Neuronal stem cell (in vitro differentiated cells): ENCODE measurements around the gene FAM83B.

Experiments used
- DNase-seq: peaks from one replicate; pipeline ENCODE4 v3.0.0-alpha.2; 2013; ENCODE audit warnings: low spot score
- H2AFZ ChIP-seq: one replicate; pipeline ENCODE4 v1.6.1; 2013; ENCODE audit warnings: mild to moderate bottlenecking, low read length, inconsistent platforms
- H2AK5ac ChIP-seq: 2 replicates; pipeline ENCODE4 v1.6.1; 2013; ENCODE audit warnings: low read depth, mild to moderate bottlenecking, inconsistent platforms, low read length, moderate library complexity, mixed read lengths
- H2BK120ac ChIP-seq: 2 replicates; pipeline ENCODE4 v1.6.1; 2013; ENCODE audit warnings: low read depth, mild to moderate bottlenecking, inconsistent platforms, low read length, moderate library complexity, mixed read lengths
- H2BK12ac ChIP-seq: one replicate; pipeline ENCODE4 v1.6.1; 2013; ENCODE audit warnings: low read length, inconsistent platforms
- H2BK15ac ChIP-seq: 2 replicates; pipeline ENCODE4 v1.6.1; 2013; ENCODE audit warnings: mild to moderate bottlenecking, low read length, inconsistent platforms, mixed read lengths
- H2BK5ac ChIP-seq: one replicate; pipeline ENCODE4 v1.6.1; 2013; ENCODE audit warnings: inconsistent platforms, mild to moderate bottlenecking, low read length, moderate library complexity
- H3K14ac ChIP-seq: one replicate; pipeline ENCODE4 v1.6.1; 2013; ENCODE audit warnings: low read length, inconsistent platforms
- H3K18ac ChIP-seq: 2 replicates; pipeline ENCODE4 v1.6.1; 2013; ENCODE audit warnings: low read length, inconsistent platforms
- H3K23ac ChIP-seq: 2 replicates; pipeline ENCODE4 v1.6.1; 2013; ENCODE audit warnings: low read depth, mild to moderate bottlenecking, mixed read lengths, low read length, inconsistent platforms; ENCODE audit not compliant: poor library complexity
- H3K27ac ChIP-seq: replicated peaks from 3 replicates; pipeline ENCODE4 v1.5.1; 2013; ENCODE audit warnings: low read length, inconsistent platforms
- H3K27me3 ChIP-seq, 3 experiments: 2 replicates each; pipeline ENCODE4 v1.6.1; 2013; ENCODE audit warnings: low read length in 3 of 3, mild to moderate bottlenecking in 2 of 3, inconsistent platforms in 1 of 3, low read depth in 1 of 3, mixed read lengths in 1 of 3, moderate library complexity in 1 of 3; ENCODE audit not compliant: control insufficient read depth in 3 of 3, insufficient read depth in 3 of 3
- H3K36me3 ChIP-seq, 2 donors: replicated peaks in 1 of 2; 2 replicates each; pipeline ENCODE4 v1.6.1; 2013; ENCODE audit warnings: low read length in 2 of 2; ENCODE audit not compliant: control insufficient read depth in 2 of 2, insufficient read depth in 2 of 2
- H3K4ac ChIP-seq: 2 replicates; pipeline ENCODE4 v1.6.1; 2013; ENCODE audit warnings: inconsistent platforms, mild to moderate bottlenecking, low read length, moderate library complexity
- H3K4me1 ChIP-seq, 2 donors: 1 replicate in 1 of 2; 2 replicates in 1 of 2; pipeline ENCODE4 v1.6.1; 2013; ENCODE audit warnings: low read length in 2 of 2, low read depth in 1 of 2; ENCODE audit not compliant: control insufficient read depth in 2 of 2, insufficient read depth in 1 of 2
- H3K4me2 ChIP-seq: one replicate; pipeline ENCODE4 v1.6.1; 2013; ENCODE audit warnings: mild to moderate bottlenecking, low read length, inconsistent platforms; ENCODE audit not compliant: insufficient read depth, poor library complexity, severe bottlenecking
- H3K4me3 ChIP-seq, 2 donors: 2 replicates each; pipeline ENCODE4 v1.5.1; 2013; ENCODE audit warnings: low read length in 2 of 2, mild to moderate bottlenecking in 2 of 2, inconsistent platforms in 1 of 2, moderate library complexity in 1 of 2
- H3K79me1 ChIP-seq: one replicate; pipeline ENCODE4 v1.6.1; 2013; ENCODE audit warnings: low read depth, mild to moderate bottlenecking, inconsistent platforms, low read length, moderate library complexity
- H3K9ac ChIP-seq: one replicate; pipeline ENCODE4 v1.6.1; 2013; ENCODE audit warnings: mild to moderate bottlenecking, low read depth, low read length, inconsistent platforms; ENCODE audit not compliant: poor library complexity
- H3K9me3 ChIP-seq, 2 donors: replicated peaks in 1 of 2; 2 replicates each; pipeline versions ENCODE3 to v1.6.1; 2013; ENCODE audit warnings: low read length in 2 of 2, mild to moderate bottlenecking in 2 of 2, inconsistent platforms in 1 of 2, low read depth in 1 of 2, mixed read lengths in 1 of 2, moderate library complexity in 1 of 2; ENCODE audit not compliant: control insufficient read depth in 2 of 2, insufficient read depth in 1 of 2
- H4K8ac ChIP-seq: one replicate; pipeline ENCODE4 v1.6.1; 2013; ENCODE audit warnings: low read depth, mild to moderate bottlenecking, inconsistent platforms, low read length, moderate library complexity
- H4K91ac ChIP-seq: one replicate; pipeline ENCODE4 v1.6.1; 2013; ENCODE audit warnings: low read length, low read depth, mild to moderate bottlenecking, inconsistent platforms; ENCODE audit not compliant: poor library complexity
- WGBS, 2 donors: extraction: QIAGEN DNeasy Blood & Tissue Kit; methylation state at CpG; one replicate each; pipeline ENCODE4 v1.1.7; 2013; ENCODE audit warnings: missing lambda C conversion rate in 2 of 2, mixed read lengths in 1 of 2; ENCODE audit not compliant: insufficient read length in 2 of 2, insufficient replicate concordance in 1 of 2; ENCODE audit errors: extremely low coverage in 2 of 2; 5-methylcytosine and 5-hydroxymethylcytosine counted together

Gene FAM83B

DNA sequence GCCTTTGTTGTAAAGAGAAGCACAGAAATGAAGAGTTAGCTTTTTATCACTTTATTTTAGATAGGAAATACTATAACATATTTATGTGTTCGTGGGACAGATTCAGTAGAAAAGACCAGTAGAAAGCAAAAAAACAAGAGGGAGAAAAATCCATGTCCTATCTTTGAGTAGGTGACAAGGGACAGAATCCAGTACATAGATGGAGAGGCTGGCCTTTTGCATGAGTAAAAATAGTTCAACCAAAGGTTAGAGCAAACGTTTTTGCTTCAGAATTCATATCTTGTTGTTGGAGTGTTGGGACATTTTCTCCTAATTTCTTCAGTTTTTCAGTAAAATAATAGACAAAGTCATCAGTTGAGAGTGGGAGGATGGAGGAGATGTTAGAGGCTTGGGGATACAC lies 19.6 kb upstream of the FAM83B start:
- no peak overlapping the region for H2AFZ ChIP-seq
- H3K23ac ChIP-seq: no peak overlapping the region
- H2BK15ac ChIP-seq: no peak overlapping the region
- H3K4ac ChIP-seq: no peak overlapping the region
- no peaks in the 10 kb centered on the region for H3K79me1 ChIP-seq
- H2BK12ac ChIP-seq: no peak overlapping the region
- H2AK5ac ChIP-seq: no peak overlapping the region
- no peaks in the 10 kb centered on the region for H3K36me3 ChIP-seq
- no peak overlapping the region for H3K18ac ChIP-seq
- WGBS, 2 donors: no CpG with 5 or more reads among the region's 2 CpGs
- no peak overlapping the region for H3K27ac ChIP-seq
- no peaks in the 10 kb centered on the region for H3K9me3 ChIP-seq
- H2BK120ac ChIP-seq: no peak overlapping the region
- H4K91ac ChIP-seq: no peak overlapping the region
- H3K4me3 ChIP-seq: no peak overlapping the region
- H3K9ac ChIP-seq: no peak overlapping the region
- no peak overlapping the region for H4K8ac ChIP-seq
- no peak overlapping the region for H3K14ac ChIP-seq
- no peaks in the 10 kb centered on the region for H3K27me3 ChIP-seq
- H2BK5ac ChIP-seq: no peak overlapping the region
- H3K4me1 ChIP-seq: no peaks in the 10 kb centered on the region
- DNase-seq: no peak
- H3K4me2 ChIP-seq: no peak overlapping the region

DNA sequence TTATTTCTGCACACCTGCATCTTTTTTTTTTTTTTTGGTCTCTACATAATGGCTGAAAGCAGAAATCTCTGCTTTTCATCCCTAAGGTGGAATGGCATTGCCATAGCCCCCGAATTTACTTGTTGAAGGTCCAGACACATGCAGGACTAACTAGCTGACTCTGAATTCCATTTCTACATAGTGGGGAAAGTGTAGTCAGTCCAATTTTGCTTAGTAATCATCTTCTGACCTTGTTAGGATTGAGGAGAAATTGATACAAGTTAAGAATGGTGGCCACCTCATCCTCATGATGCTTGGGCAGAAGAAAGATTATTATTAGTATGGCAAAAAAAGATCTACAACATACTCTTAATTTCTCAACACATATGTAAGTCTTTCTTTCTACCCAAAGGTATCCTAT lies 16.4 kb upstream of the FAM83B start:
- Histone ChIP-seq H3K27ac (no peak overlapping the region), H4K91ac (no peak overlapping the region), H2BK12ac (no peak overlapping the region), H3K23ac (no peak overlapping the region), H2AK5ac (no peak overlapping the region), H3K4me3 (no peak overlapping the region), H3K9ac (no peak overlapping the region), H3K4me1 (no peaks in the 10 kb centered on the region), H3K4ac (no peak overlapping the region), H2AFZ (no peak overlapping the region), H4K8ac (no peak overlapping the region), H2BK120ac (no peak overlapping the region), H3K14ac (no peak overlapping the region), H3K4me2 (no peak overlapping the region), H3K36me3 (no peaks in the 10 kb centered on the region), H3K9me3 (peaks cover 0 to under 1% of the 10 kb centered on the region in 2 donors), H2BK5ac (no peak overlapping the region), H3K79me1 (no peaks in the 10 kb centered on the region), H3K27me3 (no peaks in the 10 kb centered on the region), H2BK15ac (no peak overlapping the region), H3K18ac (no peak overlapping the region)
- no CpG with 5 or more reads among the region's 1 CpG for WGBS, 2 donors
- DNase-seq: no peak

DNA sequence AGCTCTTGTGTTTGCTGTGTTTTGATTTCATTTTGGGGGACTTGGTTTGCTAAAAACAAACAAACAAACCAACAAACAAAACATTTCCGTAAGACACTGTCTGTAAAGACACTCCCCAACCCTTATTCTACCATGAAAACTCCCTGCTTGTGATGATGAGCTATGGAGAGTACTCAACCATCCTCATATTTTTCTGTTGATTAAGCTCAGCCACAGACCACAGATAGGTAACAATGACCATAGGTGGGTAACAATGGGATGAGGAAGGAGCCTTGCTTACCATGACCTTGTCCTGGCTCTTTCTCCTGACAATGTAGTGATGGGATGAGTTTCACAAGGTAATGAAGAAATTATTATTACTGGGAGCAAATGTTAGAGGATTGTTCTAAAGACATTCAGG lies 11.4 kb upstream of the FAM83B start:
- Histone ChIP-seq H3K14ac (no peak overlapping the region), H3K4me3 (no peak overlapping the region), H4K91ac (no peak overlapping the region), H3K4me2 (no peak overlapping the region), H2BK15ac (no peak overlapping the region), H3K23ac (no peak overlapping the region), H3K27ac (no peak overlapping the region), H2BK120ac (no peak overlapping the region), H2BK5ac (no peak overlapping the region), H3K18ac (no peak overlapping the region), H3K9me3 (peaks cover 0 to 1% of the 10 kb centered on the region in 2 donors), H3K27me3 (no peaks in the 10 kb centered on the region), H3K9ac (no peak overlapping the region), H2AFZ (no peak overlapping the region), H3K4ac (no peak overlapping the region), H2BK12ac (no peak overlapping the region), H4K8ac (no peak overlapping the region), H3K36me3 (no peaks in the 10 kb centered on the region), H3K4me1 (no peaks in the 10 kb centered on the region), H2AK5ac (no peak overlapping the region), H3K79me1 (no peaks in the 10 kb centered on the region)
- WGBS, 2 donors: no CpG with 5 or more reads among the region's 1 CpG
- DNase-seq: no peak

DNA sequence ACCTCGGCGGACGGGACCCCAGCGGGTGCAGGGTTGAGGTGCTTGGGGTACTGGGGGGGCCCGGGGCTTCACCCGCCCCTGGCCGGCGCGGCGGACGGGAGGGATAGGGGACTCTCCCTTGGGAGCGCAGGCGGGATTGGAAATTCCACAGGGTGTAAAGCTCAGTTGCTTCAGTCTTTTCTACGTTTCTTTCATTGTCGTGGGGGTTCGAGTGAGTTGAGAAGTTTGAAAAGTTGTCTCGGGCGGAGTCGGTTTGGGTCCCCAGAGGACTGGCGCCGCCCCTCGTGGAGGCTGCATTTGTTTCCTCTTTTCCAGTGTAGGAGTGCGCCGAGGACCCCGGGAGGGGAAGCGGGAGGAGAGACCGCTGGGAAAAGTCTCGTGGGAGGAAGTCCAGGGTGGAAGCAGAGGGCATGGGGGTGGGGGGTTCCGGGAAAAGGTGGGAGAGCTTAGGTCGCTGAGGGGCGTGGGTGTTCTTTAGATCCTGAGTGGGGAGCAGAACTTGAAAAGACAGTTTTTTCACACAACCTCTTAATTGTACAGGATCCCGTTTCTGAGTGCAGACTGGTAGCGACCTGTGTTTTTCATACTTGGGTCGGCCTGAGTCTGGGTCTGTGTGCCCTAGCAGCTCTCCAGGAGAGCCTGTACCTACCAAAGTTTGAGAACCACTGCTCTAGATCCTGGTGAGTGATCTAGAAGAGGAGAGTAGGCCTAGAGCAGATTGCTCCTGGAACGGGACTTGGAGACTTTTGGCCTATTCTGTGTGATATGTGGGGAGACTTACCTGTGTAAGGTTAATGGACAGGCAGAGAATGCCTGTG lies 495 bp downstream of the FAM83B start:
- no CpG with 5 or more reads among the region's 35 CpGs for WGBS, 2 donors
- H3K36me3 ChIP-seq: no peaks in the 10 kb centered on the region
- peaks cover 0 to 60% (median 7%) of the 10 kb centered on the region in 3 experiments for H3K27me3 ChIP-seq
- no peak overlapping the region for H3K4ac ChIP-seq
- H3K4me2 ChIP-seq: peak overlapping the region; percentile 96
- H3K18ac ChIP-seq: peak overlapping the region; percentile 90
- H3K27ac ChIP-seq: no peak overlapping the region
- no peaks in the 10 kb centered on the region for H3K79me1 ChIP-seq
- H3K9ac ChIP-seq: peak overlapping the region; percentile 78
- H2AK5ac ChIP-seq: no peak overlapping the region
- no peak overlapping the region for H3K14ac ChIP-seq
- peak; percentile 26 for DNase-seq
- no peak overlapping the region for H2BK5ac ChIP-seq
- peak overlapping the region; percentile 92 for H2BK15ac ChIP-seq
- H3K23ac ChIP-seq: peak overlapping the region; percentile 85
- H3K9me3 ChIP-seq: no peaks in the 10 kb centered on the region
- H2AFZ ChIP-seq: peak overlapping the region; percentile 87
- peak overlapping the region; percentile 32 to 85 for H3K4me3 ChIP-seq
- no peak overlapping the region for H4K91ac ChIP-seq
- H2BK12ac ChIP-seq: peak overlapping the region; percentile 84
- H4K8ac ChIP-seq: no peak overlapping the region
- peaks cover 0 to 2% of the 10 kb centered on the region in 2 donors for H3K4me1 ChIP-seq
- H2BK120ac ChIP-seq: no peak overlapping the region
